Dermis microvascular lymphatic vessel endothelial cell (primary cell): Measurements from ENCODE around the gene INSRR. TPM values are rescaled to one million over a fixed set of nuclear protein-coding genes. Genes with fewer than 3 reads are reported as not detected.

Experiments used
- DNase-seq, 2 donors: peaks; one replicate each; pipeline versions ENCODE4 v3.0.0 to v3.0.0-alpha.2; 2010; ENCODE audit warnings: low read depth in 2 of 2
- total RNA-seq: library from RNA; depleted of rRNA; stranded (reverse); fragments of >200 nt; gene quantifications from 2 replicates; pipeline ENCODE4 v1.2.1, GENCODE V29; 2014

Gene INSRR
- total RNA-seq, 1 donor from 2014 or later, result not detected

- no peak for DNase-seq
Observed at GRCh38 chr1:156875341-156875615, 16.4 kb upstream of the INSRR start.

GRCh38 chr1:156874572-156875340 is 15.8 kb upstream of the INSRR start:
- DNase-seq, result no peak

GRCh38 chr1:156874142-156874541 is 15.2 kb upstream of the INSRR start:
- no peak for DNase-seq

DNA sequence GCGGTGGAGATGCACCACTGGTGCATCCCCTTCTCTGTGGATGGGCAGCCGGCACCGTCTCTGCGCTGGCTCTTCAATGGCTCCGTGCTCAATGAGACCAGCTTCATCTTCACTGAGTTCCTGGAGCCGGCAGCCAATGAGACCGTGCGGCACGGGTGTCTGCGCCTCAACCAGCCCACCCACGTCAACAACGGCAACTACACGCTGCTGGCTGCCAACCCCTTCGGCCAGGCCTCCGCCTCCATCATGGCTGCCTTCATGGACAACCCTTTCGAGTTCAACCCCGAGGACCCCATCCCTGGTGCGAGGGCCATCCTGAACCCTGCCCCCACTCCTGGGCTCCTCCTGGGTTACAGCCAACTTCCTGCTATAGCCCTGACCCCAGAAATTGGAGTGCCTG is 14.7 kb upstream of the INSRR start:
- no peak for DNase-seq

DNA sequence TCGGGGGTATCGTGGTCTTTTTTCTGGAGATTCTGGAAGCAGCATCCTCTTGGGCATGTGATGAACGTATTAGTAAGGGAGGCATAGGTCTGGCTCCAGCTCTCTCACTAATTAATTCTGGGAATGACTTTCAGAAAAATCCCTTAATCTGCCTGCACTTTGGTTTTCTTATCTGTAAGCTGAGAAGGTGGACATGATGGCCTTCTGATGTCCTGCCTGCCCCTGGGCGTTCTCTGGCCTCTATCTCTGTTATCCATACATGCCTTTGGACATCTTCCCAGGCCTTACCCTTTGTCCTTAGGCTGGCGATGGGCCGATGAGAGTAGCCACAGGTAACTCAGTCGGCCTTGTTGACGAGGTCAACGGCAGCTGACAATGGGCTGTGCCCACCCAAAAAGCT is 10.5 kb upstream of the INSRR start:
- no peak for DNase-seq

DNA sequence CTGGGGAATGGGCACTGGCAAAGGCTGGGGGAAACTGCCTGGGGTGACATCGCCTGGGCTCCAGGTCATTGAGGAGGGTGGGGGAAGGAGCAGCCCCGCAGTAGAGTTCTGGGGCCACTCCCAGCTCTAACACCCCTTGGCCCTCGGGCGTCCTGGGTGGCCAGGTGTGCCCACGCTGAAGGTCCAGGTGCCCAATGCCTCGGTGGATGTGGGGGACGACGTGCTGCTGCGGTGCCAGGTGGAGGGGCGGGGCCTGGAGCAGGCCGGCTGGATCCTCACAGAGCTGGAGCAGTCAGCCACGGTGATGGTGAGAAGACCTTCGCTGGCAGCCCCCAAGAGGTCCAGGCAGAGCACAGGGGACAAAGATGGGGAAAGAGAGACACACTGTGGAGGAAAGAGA is 9.4 kb upstream of the INSRR start:
- DNase-seq, result no peak

- DNase-seq, result no peak
Observed at GRCh38 chr1:156866249-156866909, 7.5 kb upstream of the INSRR start.

DNA sequence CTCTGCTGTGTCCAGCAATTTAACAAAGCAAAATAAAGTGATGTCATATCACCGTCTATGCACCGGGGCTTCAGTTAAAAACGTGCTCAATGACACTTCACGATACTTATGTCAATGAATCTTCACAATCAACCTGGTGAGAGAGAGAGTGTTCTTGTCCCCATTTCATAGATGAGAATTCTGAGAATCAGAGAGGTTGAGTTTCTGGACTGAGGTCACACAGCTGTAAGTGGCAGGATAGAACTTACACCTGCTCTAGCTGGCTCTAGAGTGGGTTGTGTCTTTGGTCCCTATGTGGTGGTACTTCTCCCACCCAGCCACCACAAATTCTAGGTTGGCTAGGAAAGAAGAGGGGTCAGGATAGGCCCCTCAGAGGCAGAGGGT is 6.9 kb upstream of the INSRR start:
- no peak for DNase-seq

GRCh38 chr1:156865258-156865657 is 6.3 kb upstream of the INSRR start:
- DNase-seq, result no peak

- DNase-seq, result no peak
Observed at GRCh38 chr1:156864796-156865195, 5.9 kb upstream of the INSRR start.

- no peak for DNase-seq
Observed at GRCh38 chr1:156863631-156864030, 4.7 kb upstream of the INSRR start.

- DNase-seq, result no peak
Observed at GRCh38 chr1:156862997-156863599, 4.2 kb upstream of the INSRR start.

DNA sequence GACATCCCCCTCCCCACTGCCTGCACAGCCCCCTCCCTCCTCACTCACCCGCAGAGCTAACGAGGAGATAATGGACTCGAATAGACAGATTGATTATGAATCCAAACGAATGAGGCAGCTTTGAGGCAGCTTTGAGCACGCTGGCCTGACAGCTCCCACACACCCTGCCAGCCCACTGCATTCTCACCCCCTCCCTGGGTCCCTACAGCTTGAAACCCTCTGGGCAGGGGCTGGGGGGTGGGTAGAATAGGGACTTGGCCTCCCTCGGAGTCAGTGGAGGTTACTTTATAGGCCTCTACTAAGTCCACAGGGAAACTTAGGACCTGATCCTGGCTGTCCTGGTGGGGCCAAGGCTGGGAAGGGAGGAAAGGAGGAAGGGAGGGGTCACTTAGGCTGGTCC is 3.7 kb upstream of the INSRR start:
- DNase-seq, result no peak

- peak in 1 of 2 donors; percentile 50 for DNase-seq
Observed at GRCh38 chr1:156860628-156861423, 1.9 kb upstream of the INSRR start, which contains the start of gene NTRK1. Gene NTRK1 (plus strand): TSS chr1:156860865. CDS start chr1:156860935, 70 bp downstream.

- peak in 1 of 2 donors; percentile 48 for DNase-seq
Observed at GRCh38 chr1:156860113-156860627, 1.3 kb upstream of the INSRR start.

GRCh38 chr1:156859523-156860112 is 701 bp upstream of the INSRR start:
- DNase-seq, result peak in 1 of 2 donors; percentile 23

- no peak for DNase-seq
Observed at GRCh38 chr1:156858555-156858956, 361 bp downstream of the INSRR start.

- DNase-seq, result no peak
Observed at GRCh38 chr1:156857532-156857931, 1.4 kb downstream of the INSRR start.

GRCh38 chr1:156856282-156856785 is 2.6 kb downstream of the INSRR start:
- DNase-seq, result no peak

- DNase-seq, result no peak
Observed at GRCh38 chr1:156854634-156855033, 4.3 kb downstream of the INSRR start.

- DNase-seq, result no peak
Observed at GRCh38 chr1:156853761-156854160, 5.2 kb downstream of the INSRR start.
